SHP77 treated with DMSO at 0.1 percent for 48 hours (cell line): ENCODE measurements around the gene S1PR1.

Experiments
- DNase-seq: peaks from one replicate; lab custom pipeline; 2025; lab: John Stamatoyannopoulos, UW

S1PR1 gene

DNA sequence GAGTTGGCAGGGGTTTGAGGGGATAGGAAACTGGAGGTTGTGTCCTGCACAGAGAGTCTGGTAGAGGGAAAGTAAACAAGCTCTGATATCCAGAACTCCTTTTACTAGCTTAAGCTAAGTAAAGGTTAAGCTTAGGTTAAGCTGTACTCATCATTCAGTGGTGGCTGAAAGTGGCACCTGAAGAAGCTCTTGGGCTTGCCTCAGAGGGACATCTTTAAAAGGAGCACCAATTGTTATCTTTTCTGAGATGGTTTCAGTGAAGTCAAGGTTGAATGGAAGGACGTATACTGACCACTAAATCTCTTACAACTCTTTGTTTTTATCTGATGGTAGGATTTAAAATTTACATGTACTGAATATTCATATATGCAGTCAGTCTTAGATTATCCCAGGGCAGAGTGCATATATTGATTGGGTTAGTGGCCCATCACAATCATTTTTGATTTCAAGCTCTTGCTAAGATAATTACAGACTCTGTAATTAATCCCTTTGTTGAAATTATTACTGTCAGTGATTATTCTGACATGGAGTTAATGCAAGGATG is 43.3 kb downstream of the S1PR1 start:
- no peak for DNase-seq

DNA sequence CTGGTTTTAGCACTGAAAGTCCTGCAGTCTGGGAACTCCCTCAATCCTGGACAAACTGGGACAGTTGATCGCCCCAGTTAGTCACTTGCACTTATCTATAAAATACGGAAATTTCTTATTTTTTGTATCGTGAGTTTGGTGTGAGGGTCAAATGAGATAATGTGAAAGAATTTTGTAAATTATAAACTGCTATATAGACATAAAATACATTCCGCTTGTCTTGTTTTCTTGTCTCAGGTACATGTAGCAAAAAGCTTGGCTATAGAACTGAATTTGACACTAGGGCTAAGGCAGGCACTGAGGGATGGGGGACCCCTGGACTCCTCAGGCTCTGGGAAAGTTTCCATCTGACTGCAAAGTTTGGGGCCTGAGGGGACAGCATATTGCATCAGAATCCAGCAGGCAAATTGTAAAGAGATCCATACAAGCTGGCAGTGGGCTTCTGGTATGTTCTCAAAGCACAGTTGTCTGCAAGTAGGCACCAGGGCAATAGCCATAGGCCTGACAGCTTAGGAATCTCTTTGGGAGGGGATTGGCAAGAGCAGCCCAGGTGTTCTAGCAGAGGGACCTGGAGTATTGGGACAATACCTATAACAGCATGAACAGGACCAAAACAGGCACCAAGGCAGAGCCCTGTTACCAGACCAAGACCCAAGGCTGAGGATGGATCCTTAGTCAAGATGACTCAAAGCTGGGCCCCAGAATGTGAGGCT is 44.3 kb downstream of the S1PR1 start:
- DNase-seq: no peak

DNA sequence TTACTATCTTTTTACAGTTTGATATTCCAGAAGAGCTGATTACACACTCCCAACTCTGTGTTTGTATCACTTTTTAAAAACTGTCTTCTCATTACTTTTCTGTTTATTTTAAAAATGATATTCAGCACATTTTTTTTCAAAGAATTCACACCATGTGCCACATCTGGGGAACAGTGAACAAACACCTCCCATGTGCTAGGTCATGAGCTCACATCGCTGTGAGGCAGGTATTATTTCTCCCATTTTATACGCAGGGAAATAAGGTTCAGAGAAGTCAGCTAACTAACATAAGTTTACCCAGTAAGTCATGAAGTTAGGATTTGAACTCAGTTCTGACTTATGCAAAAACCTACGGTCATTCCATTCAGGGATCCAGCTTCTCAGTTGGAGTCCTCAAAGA is 44.9 kb downstream of the S1PR1 start:
- DNase-seq: no peak

DNA sequence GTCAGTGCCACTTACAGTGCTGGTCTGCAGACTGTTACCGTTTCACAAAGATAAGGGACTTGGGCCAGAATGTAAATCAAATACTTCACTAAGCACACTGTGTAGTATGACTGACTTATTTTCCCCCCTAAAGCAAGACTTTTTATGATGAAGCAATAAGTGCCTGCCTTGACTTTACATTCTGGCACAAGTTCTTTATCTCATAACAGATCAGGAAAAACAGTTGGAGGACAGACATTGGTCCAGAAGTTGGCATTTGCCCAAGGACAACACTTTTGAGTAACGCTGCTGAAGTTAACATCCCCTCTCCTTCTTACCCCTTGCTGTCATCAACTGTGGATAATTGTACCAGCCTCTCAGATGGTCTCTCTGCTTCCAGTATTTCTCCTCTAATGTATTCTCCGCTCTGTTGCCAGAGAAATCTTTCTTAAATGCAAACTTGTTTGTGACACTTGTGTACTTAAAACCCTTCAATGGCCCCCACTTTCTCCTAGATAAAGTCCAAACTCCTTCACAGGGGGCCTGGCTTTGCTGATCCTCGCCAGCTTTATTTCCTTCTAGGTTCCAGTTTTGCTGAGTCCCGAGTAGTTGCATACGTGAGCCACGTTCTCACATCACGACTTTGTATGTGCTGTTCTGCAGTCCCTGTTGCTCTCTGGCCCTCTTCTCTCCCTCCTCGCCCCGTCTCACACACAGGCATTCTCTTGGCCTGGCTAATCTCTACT is 45.7 kb downstream of the S1PR1 start:
- no peak for DNase-seq

DNA sequence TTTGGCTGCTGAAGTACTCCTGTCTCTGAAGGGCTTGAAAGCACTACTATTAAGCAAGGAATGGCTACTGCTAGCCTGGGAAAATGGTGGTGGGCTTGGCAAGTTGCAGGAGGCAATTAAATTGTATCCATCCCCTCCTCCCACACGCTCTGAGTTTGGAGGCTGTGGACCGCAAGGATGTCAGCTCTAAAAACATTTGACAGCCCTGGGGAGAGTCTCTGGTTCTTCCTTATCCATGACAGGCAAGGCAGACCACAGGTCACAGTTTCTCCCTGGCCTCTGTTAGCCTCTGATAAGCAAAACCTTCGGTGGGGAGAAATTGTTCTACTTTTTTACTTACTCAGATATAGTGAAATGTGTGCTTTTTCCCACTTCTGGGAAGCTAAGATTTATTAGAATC is 46.6 kb downstream of the S1PR1 start:
- no peak for DNase-seq

DNA sequence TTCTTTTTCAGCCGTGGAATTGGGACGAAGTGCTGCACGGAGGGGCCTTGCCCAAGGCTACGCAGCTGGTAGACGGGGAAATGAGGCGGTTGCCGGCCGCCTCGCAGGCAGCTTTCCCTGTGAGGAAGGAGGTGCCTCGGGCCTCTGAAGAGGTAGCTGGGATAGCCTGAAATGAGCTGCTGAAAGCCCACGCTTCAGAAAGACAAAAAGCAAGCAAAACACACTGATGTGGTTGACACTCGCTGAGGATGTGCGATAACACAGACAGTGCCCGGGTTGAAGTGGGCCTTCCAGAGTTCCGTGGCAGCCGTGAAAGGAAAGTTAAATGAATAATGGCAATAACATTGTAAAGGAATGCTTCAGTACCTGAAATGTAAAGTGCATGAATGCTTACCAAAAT is 47.2 kb downstream of the S1PR1 start:
- no peak for DNase-seq

DNA sequence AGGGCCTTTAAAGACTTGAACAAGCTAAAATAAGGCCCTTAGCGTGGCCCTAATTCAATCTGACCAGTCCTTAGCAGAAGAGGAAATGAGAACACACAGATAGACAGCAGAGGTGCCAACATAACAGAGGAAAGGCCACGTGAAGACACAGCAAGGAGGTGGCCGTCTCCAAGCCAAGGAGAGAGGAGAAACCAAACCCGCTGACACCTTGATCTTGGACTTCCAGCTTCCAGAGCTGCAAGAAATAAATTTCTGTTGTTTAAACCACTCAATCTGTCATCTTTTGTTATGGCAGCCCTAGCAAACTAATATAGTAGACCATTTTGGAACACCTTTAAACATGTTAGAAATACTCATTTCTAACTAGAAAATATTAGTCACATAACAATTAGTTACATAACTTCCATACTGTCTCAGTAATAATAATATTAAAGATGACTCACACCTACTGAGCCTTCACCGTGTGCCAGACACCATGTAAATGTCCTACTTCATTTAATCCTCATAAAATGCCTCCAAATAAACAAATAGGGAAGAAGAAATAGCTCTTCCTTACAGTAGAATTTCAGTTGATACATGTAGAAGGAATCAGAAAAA is 47.9 kb downstream of the S1PR1 start:
- no peak for DNase-seq

DNA sequence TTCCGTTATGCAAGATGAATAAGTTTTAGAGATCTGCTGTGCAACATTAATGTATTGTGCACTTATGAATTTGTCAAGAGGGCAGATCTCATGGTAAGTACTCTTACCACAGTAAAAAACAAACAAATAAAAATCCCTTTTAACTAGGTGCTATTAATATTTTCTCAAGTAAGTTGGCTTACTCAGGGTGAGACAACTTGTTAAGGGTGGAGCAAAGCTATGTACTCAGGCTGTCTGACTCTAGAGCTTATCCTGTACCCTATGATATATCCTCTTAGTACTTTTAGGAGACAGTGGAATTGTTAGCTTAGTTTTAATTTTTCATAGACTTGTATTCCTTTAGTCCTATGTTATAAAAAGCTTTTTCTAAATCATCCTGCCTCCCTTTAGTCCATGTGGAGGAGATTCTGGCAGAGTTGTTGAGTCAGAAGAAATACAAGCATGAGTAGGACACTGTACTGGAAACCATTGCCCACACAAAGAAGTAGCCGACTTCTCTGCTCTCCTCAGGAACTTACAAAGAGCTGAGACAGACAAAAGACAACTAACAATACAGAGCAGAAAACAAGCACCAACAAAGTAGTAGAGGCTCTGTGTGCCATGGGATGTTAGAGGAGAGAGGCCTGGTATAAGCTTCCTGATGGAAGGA is 49.2 kb downstream of the S1PR1 start:
- no peak for DNase-seq

DNA sequence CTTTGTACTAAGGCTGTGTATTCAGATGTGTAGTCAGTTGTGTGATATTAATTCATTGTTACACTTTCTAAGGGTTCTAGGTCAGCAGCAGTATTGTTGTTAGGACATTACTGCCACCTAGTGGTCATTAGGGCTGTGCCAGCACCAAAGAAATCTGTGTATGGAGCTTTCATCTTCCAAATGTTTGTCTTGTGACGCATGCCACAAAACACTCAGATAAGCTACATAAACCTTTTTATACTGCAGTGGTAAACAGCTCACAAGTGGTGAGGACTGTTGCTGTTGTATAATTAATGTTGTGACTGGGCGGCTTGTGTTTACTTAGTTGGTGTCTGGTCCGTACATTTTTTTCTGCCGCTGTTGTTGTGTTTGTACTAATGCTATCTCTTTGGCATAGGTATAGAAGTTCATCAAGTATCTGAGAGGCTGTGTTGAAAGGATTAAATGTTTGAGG is 51.7 kb downstream of the S1PR1 start:
- DNase-seq: peak; percentile 25

DNA sequence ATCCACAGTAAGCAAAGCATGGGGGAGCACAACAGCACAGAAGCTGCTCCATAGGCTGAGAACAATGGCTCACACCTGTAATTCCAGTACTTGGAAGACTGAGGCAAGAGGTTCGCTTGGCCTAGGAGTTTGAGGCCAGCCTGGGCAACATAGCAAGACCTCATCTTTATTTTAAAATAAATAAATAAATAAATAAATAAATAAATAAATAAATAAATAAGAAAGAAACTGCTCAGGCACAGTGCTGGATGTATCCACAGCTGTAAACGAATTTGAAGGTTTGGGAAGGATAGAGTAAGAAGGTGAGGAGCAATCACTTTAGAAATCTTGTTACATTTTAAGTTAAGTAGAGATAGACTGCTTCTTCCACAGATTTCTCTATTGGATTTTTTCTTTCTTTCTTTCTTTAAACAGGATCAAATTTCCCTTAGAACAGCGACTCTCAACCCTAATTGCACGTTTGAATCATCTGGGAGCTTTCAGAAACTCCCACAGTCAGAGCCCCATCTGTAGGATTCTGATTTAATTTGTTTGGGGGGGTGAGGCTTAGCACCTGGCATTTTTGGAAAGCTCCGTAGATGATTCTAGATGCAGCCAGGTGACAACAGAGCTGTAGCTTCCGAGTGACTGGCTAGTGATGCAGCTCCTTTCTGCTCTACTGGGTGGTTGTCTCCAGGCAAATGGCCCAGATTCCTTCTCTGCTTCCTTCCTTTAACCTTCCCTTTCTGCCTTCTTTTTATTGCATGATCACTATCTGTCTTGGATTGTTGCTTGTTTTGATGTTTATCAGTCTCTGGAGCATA is 53.5 kb downstream of the S1PR1 start:
- DNase-seq: no peak
